Subcutaneous abdominal adipose tissue (tissue), 5 donors: Measurements from ENCODE around the gene ASXL1.

Source experiments
- H3K27ac ChIP-seq: one replicate; pipeline ENCODE4 v1.7.0; 2013; ENCODE audit warnings: low read depth, mild to moderate bottlenecking, inconsistent platforms, low read length, moderate library complexity
- H3K27me3 ChIP-seq, 5 donors: one replicate each; pipeline ENCODE4 v1.7.0; 2013; ENCODE audit warnings: low read length in 5 of 5, inconsistent platforms in 1 of 5; ENCODE audit not compliant: control insufficient read depth in 5 of 5, insufficient read depth in 4 of 5
- H3K36me3 ChIP-seq, 5 donors: one replicate each; pipeline ENCODE4 v1.7.0; 2013; ENCODE audit warnings: low read length in 5 of 5; ENCODE audit not compliant: control insufficient read depth in 5 of 5, insufficient read depth in 5 of 5
- H3K4me1 ChIP-seq, 5 donors: one replicate each; pipeline ENCODE4 v1.7.0; 2013; ENCODE audit warnings: low read length in 5 of 5, mild to moderate bottlenecking in 3 of 5, moderate library complexity in 1 of 5; ENCODE audit not compliant: control insufficient read depth in 5 of 5, insufficient read depth in 5 of 5
- H3K4me3 ChIP-seq, 5 donors: one replicate each; pipeline ENCODE4 v1.7.0; 2013; ENCODE audit warnings: low read length in 5 of 5, low read depth in 1 of 5
- H3K9ac ChIP-seq, 5 donors: one replicate each; pipeline ENCODE4 v1.7.0; 2013; ENCODE audit warnings: low read length in 5 of 5, mild to moderate bottlenecking in 4 of 5, moderate library complexity in 3 of 5
- H3K9me3 ChIP-seq, 5 donors: one replicate each; pipeline ENCODE4 v1.7.0; 2013; ENCODE audit warnings: low read length in 5 of 5; ENCODE audit not compliant: control insufficient read depth in 5 of 5
- donor health status: healthy.
- donor health status: healthy.
- donor health status: healthy.
- donor health status: healthy.
- donor health status: healthy.

ASXL1 gene

DNA sequence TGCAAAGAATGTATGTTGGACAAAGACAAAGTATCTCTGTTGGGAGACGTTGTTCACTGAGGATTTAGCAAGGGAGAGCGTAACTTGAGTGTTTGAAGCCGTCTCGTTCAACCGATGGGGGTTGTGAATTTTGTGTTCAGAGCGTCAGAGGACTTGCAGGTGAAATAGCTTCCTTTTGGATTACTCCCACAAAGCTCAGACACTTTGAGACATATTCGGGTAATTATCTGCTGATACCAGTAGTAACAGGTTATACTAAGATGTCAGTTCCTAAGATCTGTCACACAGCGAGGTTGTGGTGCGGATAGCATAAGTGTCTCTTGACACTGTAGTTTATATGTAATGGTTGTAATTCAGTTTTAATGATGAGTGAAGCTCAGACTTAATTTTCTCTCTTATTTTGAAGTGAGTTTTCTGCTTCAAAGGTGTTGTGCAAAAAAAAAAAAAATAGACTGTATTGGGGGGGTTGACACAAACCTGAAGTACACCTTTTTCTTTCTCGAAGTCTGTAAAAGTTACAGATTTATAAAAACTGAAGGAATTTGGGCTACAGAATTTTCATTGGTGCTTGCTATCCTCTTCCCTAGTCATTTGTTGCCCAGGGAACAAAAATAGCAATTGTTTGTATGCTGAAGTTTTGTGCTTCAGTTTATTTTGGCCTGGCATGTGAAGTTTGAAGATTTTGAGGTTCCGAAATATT, 1.7 kb downstream of the ASXL1 start:
- Histone ChIP-seq H3K9ac (peak overlapping the region; percentile 74 to 98 (median 97)), H3K27me3 (no peaks in the 10 kb centered on the region), H3K4me3 (peak overlapping the region; percentile 86 to 100 (median 94)), H3K4me1 (peaks cover 2 to 57% (median 50%) of the 10 kb centered on the region in 5 donors), H3K27ac (peak overlapping the region; percentile 97), H3K9me3 (no peaks in the 10 kb centered on the region), H3K36me3 (no peaks in the 10 kb centered on the region)

DNA sequence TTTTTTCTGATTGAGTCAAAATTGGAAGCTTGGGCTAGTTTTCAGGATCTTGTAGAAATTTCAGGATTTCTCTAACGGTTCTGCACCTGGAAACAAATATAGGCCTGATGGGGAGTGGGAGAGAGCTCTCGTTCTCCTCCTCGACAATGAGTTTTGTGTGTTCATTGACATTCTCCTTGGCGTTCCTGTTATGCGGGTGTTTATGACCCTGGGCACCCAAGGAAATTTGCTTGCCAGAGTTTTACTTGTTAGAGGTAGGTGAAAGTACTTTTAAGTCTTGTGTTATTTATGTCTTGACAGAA, 2.2 kb downstream of the ASXL1 start:
- Histone ChIP-seq H3K36me3 (no peaks in the 10 kb centered on the region), H3K9ac (peak overlapping the region in 3 of 5 donors; percentile 66 to 98 (median 97)), H3K4me3 (peak overlapping the region; percentile 86 to 100 (median 94)), H3K9me3 (no peaks in the 10 kb centered on the region), H3K27me3 (no peaks in the 10 kb centered on the region), H3K4me1 (peaks cover 2 to 58% (median 54%) of the 10 kb centered on the region in 5 donors), H3K27ac (peak overlapping the region; percentile 97)

DNA sequence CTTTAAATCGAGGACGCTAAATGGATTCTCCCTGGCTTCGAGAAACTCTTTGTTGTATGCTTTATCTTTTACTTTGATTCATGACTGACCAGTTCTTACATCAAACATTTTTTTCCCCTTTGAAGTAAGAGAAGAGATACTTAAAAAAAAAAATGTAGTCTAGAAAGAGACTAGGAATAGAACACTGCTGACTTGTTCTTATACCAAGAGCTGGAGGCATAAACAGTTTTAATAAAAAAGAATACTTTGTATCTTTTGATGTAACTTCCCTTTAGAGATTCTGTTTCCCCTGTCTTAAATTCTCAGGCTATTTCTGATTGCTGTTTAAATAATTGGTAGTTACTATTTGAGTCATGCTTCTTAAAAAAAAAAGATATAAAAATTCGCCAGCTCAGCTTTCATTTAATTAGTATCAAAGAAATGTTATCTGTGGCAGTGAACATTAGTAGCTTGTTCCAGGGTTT, 4.8 kb downstream of the ASXL1 start:
- Histone ChIP-seq H3K4me3 (no peak overlapping the region), H3K36me3 (peaks cover 0 to 4% (median 0%) of the 10 kb centered on the region in 5 donors), H3K4me1 (peaks cover 2 to 60% (median 51%) of the 10 kb centered on the region in 5 donors), H3K9ac (peak overlapping the region in 1 of 5 donors; percentile 46), H3K27me3 (no peaks in the 10 kb centered on the region), H3K9me3 (no peaks in the 10 kb centered on the region), H3K27ac (peak overlapping the region; percentile 61)

DNA sequence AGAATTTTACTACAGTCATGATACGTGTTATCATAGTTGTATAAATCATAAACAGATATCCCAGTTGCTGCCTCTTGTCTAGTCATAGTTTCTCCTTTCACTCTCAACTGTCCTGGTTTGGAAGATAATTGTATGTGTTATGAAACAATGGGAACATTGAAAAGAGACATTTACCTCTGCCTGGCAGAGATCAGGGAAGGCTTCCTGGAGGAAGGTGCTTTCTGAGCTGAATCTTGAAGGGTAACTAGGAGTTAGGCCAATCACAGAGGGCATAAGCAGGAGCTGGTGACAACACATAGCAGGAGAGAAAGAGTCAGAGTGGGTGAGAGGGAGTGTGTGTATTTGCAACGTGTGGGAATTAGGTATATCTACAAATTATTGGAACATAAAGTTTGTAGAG, 5.4 kb downstream of the ASXL1 start:
- Histone ChIP-seq H3K27ac (peak overlapping the region; percentile 61), H3K36me3 (peaks cover 0 to 4% (median 0%) of the 10 kb centered on the region in 5 donors), H3K9ac (no peak overlapping the region), H3K4me3 (no peak overlapping the region), H3K9me3 (no peaks in the 10 kb centered on the region), H3K4me1 (peaks cover 2 to 60% (median 51%) of the 10 kb centered on the region in 5 donors), H3K27me3 (no peaks in the 10 kb centered on the region)

DNA sequence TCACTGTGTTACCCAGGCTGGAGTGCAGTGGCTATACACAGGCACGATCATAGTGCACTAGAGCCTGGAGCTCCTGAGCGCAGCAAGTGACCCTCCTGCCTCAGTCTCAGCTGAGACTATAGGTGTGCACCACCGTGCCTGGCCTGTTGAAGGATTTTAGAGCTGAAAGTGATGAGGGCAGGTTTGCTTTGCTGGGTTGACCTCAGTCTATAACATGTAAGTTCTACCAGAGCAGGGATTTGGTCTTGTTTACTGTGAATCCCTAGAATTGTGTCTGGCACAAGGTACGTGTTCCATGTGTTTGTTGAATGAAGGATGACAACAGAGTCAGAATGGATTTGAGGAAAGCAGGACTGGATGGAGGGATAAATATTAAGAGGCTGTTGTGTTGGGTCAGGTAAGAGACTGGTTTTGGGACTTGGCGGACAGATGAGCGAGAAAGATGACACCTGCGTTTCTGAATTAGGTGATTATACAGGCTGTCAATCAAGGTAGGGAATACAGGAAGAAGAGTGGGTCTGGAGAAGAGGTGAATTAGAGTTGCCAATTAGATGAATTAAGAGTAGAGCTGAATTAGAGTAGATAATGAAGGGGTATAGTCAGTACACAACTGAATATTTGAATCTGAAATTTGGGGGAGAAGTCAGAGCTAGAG, 6.5 kb downstream of the ASXL1 start:
- peaks cover 2 to 54% (median 44%) of the 10 kb centered on the region in 5 donors for H3K4me1 ChIP-seq
- H3K4me3 ChIP-seq: no peak overlapping the region
- H3K9me3 ChIP-seq: no peaks in the 10 kb centered on the region
- peaks cover 0 to 14% (median 10%) of the 10 kb centered on the region in 5 donors for H3K36me3 ChIP-seq
- peak overlapping the region in 1 of 5 donors; percentile 4 for H3K9ac ChIP-seq
- H3K27ac ChIP-seq: no peak overlapping the region
- H3K27me3 ChIP-seq: no peaks in the 10 kb centered on the region

DNA sequence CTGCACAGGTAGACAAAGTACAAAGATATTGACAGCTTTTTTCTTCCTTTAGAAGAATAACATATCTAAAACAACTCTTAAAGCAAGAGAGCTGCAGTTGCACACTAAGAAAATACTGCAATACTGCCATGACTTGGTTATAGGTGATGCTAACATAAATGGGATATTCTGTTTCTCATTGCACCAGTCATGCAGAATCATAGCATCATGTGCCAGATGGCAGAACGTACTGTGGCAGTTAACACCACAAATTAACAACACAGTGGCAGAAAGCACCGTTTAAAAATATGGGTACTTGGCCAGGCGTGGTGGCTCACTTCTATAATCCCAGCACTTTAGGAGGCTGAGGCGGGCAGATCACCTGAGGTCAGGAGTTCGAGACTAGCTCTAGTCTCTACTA, 7.4 kb downstream of the ASXL1 start:
- peaks cover 0 to 45% (median 36%) of the 10 kb centered on the region in 5 donors for H3K4me1 ChIP-seq
- no peak overlapping the region for H3K9ac ChIP-seq

DNA sequence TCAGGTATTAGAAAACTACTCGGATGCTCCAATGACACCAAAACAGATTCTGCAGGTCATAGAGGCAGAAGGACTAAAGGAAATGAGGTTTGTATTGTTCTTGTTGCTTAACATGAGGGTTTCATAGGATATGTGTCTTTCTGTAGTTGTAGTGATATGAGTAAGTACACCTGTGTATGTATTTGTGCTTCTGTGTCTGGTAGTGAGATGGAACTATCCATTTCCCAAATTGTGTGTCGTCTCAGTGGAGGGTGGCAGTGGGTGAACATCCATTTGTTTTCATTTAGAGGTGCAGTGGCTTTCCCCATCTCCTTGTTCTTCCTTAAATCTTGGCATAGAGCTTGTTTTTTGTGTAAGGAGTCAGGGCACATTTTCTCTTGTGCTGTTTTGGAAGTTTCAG, 8.2 kb downstream of the ASXL1 start:
- Histone ChIP-seq H3K27me3 (no peaks in the 10 kb centered on the region), H3K9ac (no peak overlapping the region), H3K9me3 (no peaks in the 10 kb centered on the region), H3K27ac (no peak overlapping the region), H3K4me1 (peaks cover 0 to 42% (median 29%) of the 10 kb centered on the region in 5 donors), H3K36me3 (peaks cover 4 to 18% (median 13%) of the 10 kb centered on the region in 5 donors), H3K4me3 (no peak overlapping the region)

More for the DNA sequence above, 7.4 kb downstream of the ASXL1 start:
- Histone ChIP-seq H3K9me3 (no peaks in the 10 kb centered on the region), H3K27me3 (no peaks in the 10 kb centered on the region), H3K4me3 (no peak overlapping the region), H3K27ac (no peak overlapping the region), H3K36me3 (peaks cover 4 to 18% (median 12%) of the 10 kb centered on the region in 5 donors)

DNA sequence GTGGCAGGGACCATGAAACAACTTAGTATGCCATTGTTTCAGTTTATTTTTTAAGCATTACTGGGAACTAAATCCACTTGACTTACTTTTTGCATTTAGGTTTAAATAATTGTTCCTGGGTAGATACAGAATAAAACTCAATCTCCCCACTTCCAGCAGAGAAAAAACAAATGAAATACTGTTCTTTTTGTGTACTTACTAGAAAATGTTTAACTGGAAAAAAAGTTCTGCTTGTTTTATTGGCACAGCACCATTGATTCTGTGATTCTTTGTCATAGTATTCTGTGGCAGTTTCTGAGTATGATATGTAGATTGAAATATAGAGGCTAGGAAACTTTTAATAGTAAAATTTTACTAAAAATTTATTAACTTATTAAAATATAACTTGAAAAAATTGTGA, 10.2 kb downstream of the ASXL1 start:
- H3K27ac ChIP-seq: no peak overlapping the region
- no peak overlapping the region for H3K9ac ChIP-seq
- H3K27me3 ChIP-seq: no peaks in the 10 kb centered on the region
- H3K9me3 ChIP-seq: no peaks in the 10 kb centered on the region
- H3K36me3 ChIP-seq: peaks cover 8 to 26% (median 18%) of the 10 kb centered on the region in 5 donors
- H3K4me3 ChIP-seq: no peak overlapping the region
- peaks cover 0 to 29% (median 16%) of the 10 kb centered on the region in 5 donors for H3K4me1 ChIP-seq

DNA sequence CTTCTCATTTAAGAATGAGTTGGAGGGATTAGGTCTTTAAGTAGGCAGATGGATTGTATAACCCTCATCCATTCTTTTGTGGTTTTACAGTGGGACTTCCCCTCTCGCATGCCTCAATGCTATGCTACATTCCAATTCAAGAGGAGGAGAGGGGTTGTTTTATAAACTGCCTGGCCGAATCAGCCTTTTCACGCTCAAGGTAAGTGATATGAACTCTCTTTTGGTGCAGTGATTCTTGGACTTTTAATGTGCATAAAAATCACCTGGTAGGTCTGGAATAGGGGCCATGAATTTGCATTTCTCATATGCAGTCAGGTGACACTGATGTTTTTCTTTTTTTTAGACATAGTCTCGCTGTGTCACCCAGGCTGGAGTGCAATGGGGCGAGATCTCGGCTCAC, 10.8 kb downstream of the ASXL1 start:
- H3K27me3 ChIP-seq: no peaks in the 10 kb centered on the region
- H3K9me3 ChIP-seq: no peaks in the 10 kb centered on the region
- no peak overlapping the region for H3K4me3 ChIP-seq
- peaks cover 0 to 25% (median 13%) of the 10 kb centered on the region in 5 donors for H3K4me1 ChIP-seq
- no peak overlapping the region for H3K27ac ChIP-seq
- no peak overlapping the region for H3K9ac ChIP-seq
- H3K36me3 ChIP-seq: peaks cover 8 to 29% (median 18%) of the 10 kb centered on the region in 5 donors

DNA sequence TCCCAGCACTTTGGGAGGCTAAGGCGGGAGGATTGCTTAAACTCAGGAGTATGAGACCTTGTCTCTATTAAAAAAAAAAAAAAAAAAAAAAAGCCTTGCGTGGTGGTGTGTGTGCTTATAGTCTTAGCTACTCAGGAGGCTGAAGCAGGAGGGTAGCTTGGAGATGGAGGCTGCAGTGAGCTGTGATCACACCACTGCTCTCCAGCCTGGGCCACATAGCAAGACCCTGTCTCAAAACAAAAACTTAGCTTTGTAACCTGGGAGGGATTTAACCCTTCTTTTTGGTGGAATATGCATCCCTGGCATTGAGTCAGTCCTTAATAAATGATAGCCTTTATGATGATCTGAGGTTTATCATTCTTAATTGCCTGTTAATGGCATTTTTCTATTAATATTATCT, 12.8 kb downstream of the ASXL1 start:
- H3K4me1 ChIP-seq: peaks cover 0 to 14% (median 9%) of the 10 kb centered on the region in 5 donors

More for the DNA sequence above, 12.8 kb downstream of the ASXL1 start:
- Histone ChIP-seq H3K36me3 (peaks cover 8 to 39% (median 20%) of the 10 kb centered on the region in 5 donors), H3K4me3 (no peak overlapping the region), H3K27me3 (no peaks in the 10 kb centered on the region), H3K27ac (no peak overlapping the region), H3K9ac (no peak overlapping the region), H3K9me3 (no peaks in the 10 kb centered on the region)
